K562 (cell line): ENCODE results near the gene RNF223. TPM values are rescaled to one million over a fixed set of nuclear protein-coding genes. Genes with fewer than 3 reads are reported as not detected.

Experiments used
- ATAC-seq: fragments of 200-7000 bp; cut with Tn5 transposase; 3 replicates; pipeline ENCODE4 v1.9.1; 2020; ENCODE audit warnings: moderate library complexity
- BruUV-seq: library from RNA; stranded (reverse); fragments of 400-500 nt; replicated peaks from 2 replicates; lab custom pipeline; 2021; lab: Mats Ljungman, UMichigan
- CTCF ChIA-PET: fragments of 300-600 bp; formaldehyde crosslinking; extraction: SDS; loops from one replicate; lab custom pipeline; 2021; ENCODE audit warnings: low intra/inter-chr PET ratio; lab: Yijun Ruan, JAX
- POLR2A ChIA-PET: fragments of 300-600, 350-650 bp; sonication (Branson Sonifier 250); formaldehyde crosslinking; extraction: SDS; loops from one replicate; lab custom pipeline; 2021; ENCODE audit warnings: antibody characterized with exemption, inconsistent platforms; lab: Yijun Ruan, JAX
- DNase-seq, 4 experiments: peaks; one replicate each; pipeline versions ENCODE4 v3.0.0 to v3.0.0-alpha.2; 2011 to 2018; ENCODE audit warnings: low spot score in 3 of 4, mixed read lengths in 3 of 4; ENCODE audit errors: extremely low read depth in 1 of 4
- FAIRE-seq: peaks from 2 replicates; lab custom pipeline; 2011; peaks lifted over from hg19 to GRCh38; lab: Jason Lieb, UNC
- H2AFZ ChIP-seq: 2 replicates; pipeline ENCODE4 v1.6.0; 2011; ENCODE audit warnings: low read depth, low read length, control low read depth, inconsistent platforms
- H3K27ac ChIP-seq: fragments of 200-600 bp; 3 replicates; pipeline ENCODE4 v1.8.0; 2011; ENCODE audit warnings: low read depth, mild to moderate bottlenecking, control low read depth, inconsistent platforms, low read length, moderate library complexity, mixed read lengths; ENCODE audit errors: extremely low read depth
- H3K27me3 ChIP-seq, 2 experiments: fragments of 300-600 bp in 1 of 2; 2 replicates in 1 of 2; 3 replicates in 1 of 2; pipeline versions ENCODE4 v1.6.0 to v1.8.0; 2011; ENCODE audit warnings: inconsistent platforms in 2 of 2, low read length in 2 of 2, mild to moderate bottlenecking in 1 of 2, mixed read lengths in 1 of 2, moderate library complexity in 1 of 2; ENCODE audit not compliant: control insufficient read depth in 2 of 2, insufficient read depth in 2 of 2
- H3K36me3 ChIP-seq: fragments of 300-600 bp; 3 replicates; pipeline ENCODE4 v1.8.0; 2011; ENCODE audit warnings: mild to moderate bottlenecking, low read length, inconsistent platforms; ENCODE audit not compliant: control insufficient read depth, insufficient read depth
- H3K4me1 ChIP-seq, 2 experiments: fragments of 200-600 bp in 1 of 2; replicated peaks in 1 of 2; 2 replicates in 1 of 2; 3 replicates in 1 of 2; pipeline versions ENCODE4 v1.5.1 to v1.8.0; 2011; ENCODE audit warnings: inconsistent platforms in 2 of 2, low read length in 2 of 2, mild to moderate bottlenecking in 1 of 2, mixed read lengths in 1 of 2, moderate library complexity in 1 of 2; ENCODE audit not compliant: control insufficient read depth in 2 of 2, insufficient read depth in 2 of 2
- H3K4me2 ChIP-seq: 2 replicates; pipeline ENCODE4 v1.6.1; 2011; ENCODE audit warnings: low read length, control low read depth, inconsistent platforms, mixed read lengths; ENCODE audit not compliant: insufficient read depth
- H3K4me3 ChIP-seq: fragments of 200-600 bp; sonication (generic), shearing (Covaris generic); 2 replicates; pipeline ENCODE4 v1.5.1; 2016; ENCODE audit warnings: control low read depth, inconsistent platforms
- H3K79me2 ChIP-seq: fragments of 200-600 bp; 3 replicates; pipeline ENCODE4 v1.8.0; 2011; ENCODE audit warnings: low read length, inconsistent platforms; ENCODE audit not compliant: control insufficient read depth, insufficient read depth
- H3K9ac ChIP-seq, 2 experiments: 2 replicates each; pipeline versions ENCODE4 v1.6.0 to v1.6.1; 2011; ENCODE audit warnings: low read depth in 2 of 2, low read length in 2 of 2, control low read depth in 1 of 2, inconsistent platforms in 1 of 2, mild to moderate bottlenecking in 1 of 2, mixed read lengths in 1 of 2; ENCODE audit not compliant: insufficient read depth in 1 of 2
- H3K9me1 ChIP-seq: one replicate; pipeline ENCODE4 v1.6.0; 2011; ENCODE audit warnings: inconsistent platforms, mild to moderate bottlenecking, low read length, moderate library complexity; ENCODE audit not compliant: control insufficient read depth, insufficient read depth
- H3K9me3 ChIP-seq: replicated peaks from 2 replicates; pipeline ENCODE4 v1.5.1; 2011; ENCODE audit warnings: low read depth, low read length, inconsistent platforms; ENCODE audit not compliant: control insufficient read depth, insufficient read depth
- H4K20me1 ChIP-seq: replicated peaks from 2 replicates; pipeline ENCODE4 v1.6.1; 2011; ENCODE audit warnings: low read length, inconsistent platforms, mixed read lengths; ENCODE audit not compliant: control insufficient read depth, insufficient read depth
- NCOA4 ChIP-seq: fragments of 450-650 bp; IDR thresholded peaks from 2 replicates; pipeline ENCODE4 v1.6.1; 2018; ENCODE audit warnings: mild to moderate bottlenecking; ENCODE audit not compliant: partially characterized antibody
- SP2 ChIP-seq: IDR thresholded peaks from 2 replicates; pipeline ENCODE4 v1.6.1; 2011; ENCODE audit warnings: mild to moderate bottlenecking, low read depth, low read length, moderate library complexity; ENCODE audit not compliant: poor library complexity, severe bottlenecking; ENCODE audit errors: extremely low read depth
- ZFX ChIP-seq: sonication (generic); formaldehyde crosslinking; IDR thresholded peaks from 2 replicates; pipeline ENCODE4 v1.8.0; 2022; ENCODE audit warnings: mild to moderate bottlenecking, missing genetic modification reagents, moderate library complexity
- ZNF23 ChIP-seq: fragments of 250-450 bp; sonication (Bioruptor Pico); IDR thresholded peaks from 2 replicates; pipeline ENCODE4 v1.4.0; 2020; ENCODE audit warnings: mild to moderate bottlenecking
- ZNF717 ChIP-seq: fragments of 250-450 bp; sonication (Bioruptor Pico); IDR thresholded peaks from 2 replicates; pipeline ENCODE4 v1.5.0; 2021
- WGBS: fragments of 100-300 bp; shearing (Covaris generic); methylation state at CpG from one replicate; pipeline ENCODE4 v1.1.6; 2016; ENCODE audit warnings: low coverage, mixed read lengths; ENCODE audit not compliant: insufficient coverage; ENCODE audit errors: missing lambda C conversion rate; 5-methylcytosine and 5-hydroxymethylcytosine counted together
- in situ Hi-C: fragments of 300-500 bp; cut with MboI; formaldehyde crosslinking; loops from 4 replicates; pipeline ENCODE4 v1.15.0; 2018; ENCODE audit warnings: inconsistent platforms, mixed read lengths
- intact Hi-C: fragments of 100-400 bp; cut with micrococcal nuclease; formaldehyde crosslinking; loops from 2 replicates; pipeline ENCODE4 v1.14.2; 2022
- polyA plus RNA-seq, 8 experiments: library from polyadenylated mRNA; depleted of rRNA in 4 of 8; stranded (reverse) in 5 of 8; unstranded in 3 of 8; fragments of >200 nt; fragmentation: Nextera tagmentation in 2 of 8; fragmentation: Illumina TruSeq in 1 of 8; extraction: Ambion mirVana in 2 of 8; extraction: Trizol in 1 of 8; gene quantifications; 2 replicates each; pipeline versions ENCODE4 v1.2.1 to v1.2.3, GENCODE V29; 2011 to 2014; ENCODE audit warnings: inconsistent platforms in 1 of 8, missing spikeins in 1 of 8
- total RNA-seq, 7 experiments: library from RNA; depleted of rRNA in 6 of 7; stranded (reverse); fragments of >200 nt in 6 of 7; fragmentation: Illumina TruSeq in 2 of 7; extraction: Trizol in 2 of 7; gene quantifications; 2 replicates each; pipeline versions ENCODE4 v1.2.1 to v1.2.3, GENCODE V29; 2011 to 2021; ENCODE audit warnings: low replicate concordance in 1 of 7

RNF223 gene
- total and polyA plus RNA-seq, 9 of the 15 experiments (the other 6 are each of a cell fraction or from before 2014, with no cell fraction given), result 0.04 to 0.32 TPM; not detected in 7

GRCh38 chr1:1088029-1088800 lies 14.1 kb upstream of the RNF223 start:
- ATAC-seq (no peak), DNase-seq (no peak), FAIRE-seq (no peak)
- no peaks in the 10 kb centered on the region; the same call in 1 of the 2 replicates for H3K9me3 ChIP-seq
- H3K4me3 ChIP-seq, result no peak overlapping the region
- H3K4me1 ChIP-seq, result peaks cover 0 to 80% of the 10 kb centered on the region in 2 experiments; a peak in 3 of 5 replicates
- H3K36me3 ChIP-seq, result peaks cover 18% of the 10 kb centered on the region; the same call in 1 of the 3 replicates
- intact Hi-C loops, result no loop called here
- no peaks in the 10 kb centered on the region for H4K20me1 ChIP-seq
- ChIA-PET CTCF (no interaction called here), POLR2A (no interaction called here)
- H3K27ac ChIP-seq, result no peak overlapping the region
- no peaks in the 10 kb centered on the region for H3K79me2 ChIP-seq
- in situ Hi-C loops, result no loop called here
- WGBS, result 89% methylated on average over 26 of the region's 39 CpGs
- H3K4me2 ChIP-seq, result no peak overlapping the region
- BruUV-seq, result no TSS peak
- no peak overlapping the region for H2AFZ ChIP-seq
- no peaks in the 10 kb centered on the region for H3K27me3 ChIP-seq
- no peak for TF ChIP-seq ZNF717
- no peak for TF ChIP-seq NCOA4
- TF ChIP-seq ZFX (CRISPR knock-in tag), result no peak
- TF ChIP-seq ZNF23, result no peak
- no peak for TF ChIP-seq SP2
- H3K9ac ChIP-seq, result no peak overlapping the region
- H3K9me1 ChIP-seq, result peaks cover 5% of the 10 kb centered on the region
